ENCODE measurements around the gene LCN6. TPM values are rescaled to one million over a fixed set of nuclear protein-coding genes. Genes with fewer than 3 reads are reported as not detected.

The LCN6 gene
- total and polyA plus RNA-seq, 4 donors, result 1.4 to 12.3 (median 8.6) TPM; not detected in 1

DNA sequence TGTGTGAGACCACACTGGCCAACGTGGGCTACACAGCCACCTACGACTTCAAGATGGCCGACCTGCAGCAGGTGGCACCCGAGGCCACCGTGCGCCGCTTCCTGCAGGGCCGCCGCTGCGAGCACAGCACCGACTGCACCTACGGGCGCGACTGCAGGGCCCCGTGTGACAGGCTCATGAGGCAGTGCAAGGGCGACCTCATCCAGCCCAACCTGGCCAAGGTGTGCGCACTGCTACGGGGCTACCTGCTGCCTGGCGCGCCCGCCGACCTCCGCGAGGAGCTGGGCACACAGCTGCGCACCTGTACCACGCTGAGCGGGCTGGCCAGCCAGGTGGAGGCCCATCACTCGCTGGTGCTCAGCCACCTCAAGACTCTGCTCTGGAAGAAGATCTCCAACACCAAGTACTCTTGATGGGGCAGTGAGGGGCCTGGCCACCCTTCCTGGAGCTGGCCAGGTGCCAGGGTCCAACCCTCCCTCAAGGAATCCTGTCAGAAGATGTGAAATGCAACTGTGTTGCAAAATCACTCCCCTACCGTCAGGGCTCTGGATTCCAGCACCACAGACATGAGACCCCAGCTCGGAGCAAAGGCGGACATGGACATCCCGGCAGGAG lies 24.9 kb downstream of the LCN6 start:
- H3K9ac ChIP-seq (ENCODE audit: insufficient read depth in 1 of 2, low read length in 2 of 2), result no peak overlapping the region
- H3K4me3 ChIP-seq, result no peak overlapping the region
- 90 to 91% methylated on average over 32 of the region's 32 CpGs for WGBS, 2 donors
- peaks cover 5 to 47% (median 24%) of the 10 kb centered on the region in 4 donors for H3K36me3 ChIP-seq (ENCODE audit: control insufficient read depth in 4 of 4, insufficient read depth in 4 of 4, low read length in 4 of 4)
- ATAC-seq (ENCODE audit: insufficient read depth, low FRiP score), result no peak
- H3K4me1 ChIP-seq (ENCODE audit: control insufficient read depth in 5 of 5, insufficient read depth in 5 of 5, low read length in 5 of 5), result peaks cover 0 to 34% (median 19%) of the 10 kb centered on the region in 5 donors
- H3K27me3 ChIP-seq (ENCODE audit: control insufficient read depth in 3 of 3, insufficient read depth in 3 of 3, low read length in 2 of 3), result no peaks in the 10 kb centered on the region
- no peak overlapping the region for H3K27ac ChIP-seq (ENCODE audit: low read depth in 1 of 2, low read length in 1 of 2)
- H3K9me3 ChIP-seq (ENCODE audit: control insufficient read depth in 4 of 4, insufficient read depth in 3 of 4, low read length in 3 of 4), result no peaks in the 10 kb centered on the region
- TF ChIP-seq, protein P1, sequence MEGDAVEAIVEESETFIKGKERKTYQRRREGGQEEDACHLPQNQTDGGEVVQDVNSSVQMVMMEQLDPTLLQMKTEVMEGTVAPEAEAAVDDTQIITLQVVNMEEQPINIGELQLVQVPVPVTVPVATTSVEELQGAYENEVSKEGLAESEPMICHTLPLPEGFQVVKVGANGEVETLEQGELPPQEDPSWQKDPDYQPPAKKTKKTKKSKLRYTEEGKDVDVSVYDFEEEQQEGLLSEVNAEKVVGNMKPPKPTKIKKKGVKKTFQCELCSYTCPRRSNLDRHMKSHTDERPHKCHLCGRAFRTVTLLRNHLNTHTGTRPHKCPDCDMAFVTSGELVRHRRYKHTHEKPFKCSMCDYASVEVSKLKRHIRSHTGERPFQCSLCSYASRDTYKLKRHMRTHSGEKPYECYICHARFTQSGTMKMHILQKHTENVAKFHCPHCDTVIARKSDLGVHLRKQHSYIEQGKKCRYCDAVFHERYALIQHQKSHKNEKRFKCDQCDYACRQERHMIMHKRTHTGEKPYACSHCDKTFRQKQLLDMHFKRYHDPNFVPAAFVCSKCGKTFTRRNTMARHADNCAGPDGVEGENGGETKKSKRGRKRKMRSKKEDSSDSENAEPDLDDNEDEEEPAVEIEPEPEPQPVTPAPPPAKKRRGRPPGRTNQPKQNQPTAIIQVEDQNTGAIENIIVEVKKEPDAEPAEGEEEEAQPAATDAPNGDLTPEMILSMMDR (IDR thresholded peaks at IDR 0.05; ENCODE audit: control extremely low read depth, extremely low read depth), result no peak
- DNase-seq, result no peak

- ATAC-seq (ENCODE audit: insufficient read depth, low FRiP score) (no peak), DNase-seq (no peak)
- Histone ChIP-seq H3K27me3 (ENCODE audit: control insufficient read depth in 3 of 3, insufficient read depth in 3 of 3, low read length in 2 of 3) (no peaks in the 10 kb centered on the region), H3K9ac (ENCODE audit: insufficient read depth in 1 of 2, low read length in 2 of 2) (no peak overlapping the region), H3K27ac (ENCODE audit: low read depth in 1 of 2, low read length in 1 of 2) (no peak overlapping the region), H3K4me3 (no peak overlapping the region), H3K36me3 (ENCODE audit: control insufficient read depth in 4 of 4, insufficient read depth in 4 of 4, low read length in 4 of 4) (peaks cover 5 to 47% (median 24%) of the 10 kb centered on the region in 4 donors), H3K4me1 (ENCODE audit: control insufficient read depth in 5 of 5, insufficient read depth in 5 of 5, low read length in 5 of 5) (peaks cover 0 to 32% (median 19%) of the 10 kb centered on the region in 5 donors), H3K9me3 (ENCODE audit: control insufficient read depth in 4 of 4, insufficient read depth in 3 of 4, low read length in 3 of 4) (no peaks in the 10 kb centered on the region)
- 86% methylated on average over 24 of the region's 24 CpGs for WGBS, 2 donors
- TF ChIP-seq, protein P1 (IDR thresholded peaks at IDR 0.05; ENCODE audit: control extremely low read depth, extremely low read depth), result no peak
Measured at GRCh38 chr9:136722969-136723356, 25.4 kb downstream of the LCN6 start.

DNA sequence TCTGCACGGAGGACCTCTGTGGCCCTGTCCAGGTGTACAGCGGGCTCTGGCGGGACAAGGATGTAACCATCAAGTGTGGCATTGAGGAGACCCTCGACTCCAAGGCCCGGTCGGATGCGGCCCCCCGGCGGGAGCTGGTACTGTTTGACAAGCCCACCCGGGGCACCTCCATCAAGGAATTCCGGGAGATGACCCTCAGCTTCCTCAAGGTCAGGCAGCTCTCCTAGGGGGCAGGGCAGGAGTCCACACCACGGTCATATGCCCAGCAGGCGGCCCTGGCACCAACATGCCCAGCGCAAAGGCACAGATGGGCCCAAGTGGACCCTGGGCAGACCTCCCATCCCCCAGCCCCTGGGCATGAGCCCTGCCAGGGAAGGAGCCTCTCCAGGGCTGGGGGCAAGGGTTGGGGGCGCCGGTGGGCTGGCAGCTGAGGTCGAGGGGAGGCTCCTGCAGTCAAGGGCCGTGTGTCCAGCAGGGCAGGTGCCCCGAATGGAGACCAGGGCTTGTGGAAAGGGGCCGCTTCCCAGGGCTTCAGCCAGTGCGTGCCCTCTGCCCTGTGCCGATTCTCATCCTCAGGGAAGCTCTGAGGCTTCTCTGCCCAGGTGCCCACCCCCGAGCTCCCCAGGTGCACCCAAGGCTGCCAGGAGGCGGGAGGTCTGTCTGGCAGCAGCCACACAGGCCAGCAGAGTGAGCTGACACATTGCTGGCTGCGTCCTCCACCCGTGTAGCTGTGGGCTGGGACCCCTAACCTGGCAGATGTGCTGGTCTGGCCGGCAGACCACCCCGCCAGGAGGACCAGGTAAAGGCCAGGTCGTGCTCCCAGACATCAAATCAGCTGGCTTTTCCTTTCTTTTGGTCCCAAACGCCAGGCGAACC lies 26.0 kb downstream of the LCN6 start:
- no peak for ATAC-seq (ENCODE audit: insufficient read depth, low FRiP score)
- peak overlapping the region in 1 of 2 donors; percentile 23 for H3K27ac ChIP-seq (ENCODE audit: low read depth in 1 of 2, low read length in 1 of 2)
- no peaks in the 10 kb centered on the region for H3K9me3 ChIP-seq (ENCODE audit: control insufficient read depth in 4 of 4, insufficient read depth in 3 of 4, low read length in 3 of 4)
- TF ChIP-seq, protein P1 (IDR thresholded peaks at IDR 0.05; ENCODE audit: control extremely low read depth, extremely low read depth), result no peak
- H3K4me1 ChIP-seq (ENCODE audit: control insufficient read depth in 5 of 5, insufficient read depth in 5 of 5, low read length in 5 of 5), result peaks cover 0 to 31% (median 19%) of the 10 kb centered on the region in 5 donors
- H3K4me3 ChIP-seq, result no peak overlapping the region
- H3K9ac ChIP-seq (ENCODE audit: insufficient read depth in 1 of 2, low read length in 2 of 2), result no peak overlapping the region
- 78 to 88% methylated on average over 31 of the region's 31 CpGs for WGBS, 2 donors
- H3K36me3 ChIP-seq (ENCODE audit: control insufficient read depth in 4 of 4, insufficient read depth in 4 of 4, low read length in 4 of 4), result peaks cover 5 to 47% (median 24%) of the 10 kb centered on the region in 4 donors
- no peaks in the 10 kb centered on the region for H3K27me3 ChIP-seq (ENCODE audit: control insufficient read depth in 3 of 3, insufficient read depth in 3 of 3, low read length in 2 of 3)
- no peak for DNase-seq

All from lung (tissue), 12 donors.